ENCODE results near the gene SLC25A29.

GRCh38 chr14:100292776-100293461, 13.3 kb downstream of the SLC25A29 start:
- TF ChIP-seq CTCF (IDR thresholded peaks at IDR 0.05; ENCODE audit: low read depth, low read length, poor library complexity, severe bottlenecking) (no peak), EZH2phosphoT487 (IDR thresholded peaks at IDR 0.05; ENCODE audit: borderline replicate concordance, low read length) (no peak)
